ENCODE data around the gene FGF9. TPM values are rescaled to one million over a fixed set of nuclear protein-coding genes. Genes with fewer than 3 reads are reported as not detected.

Gene FGF9
- total RNA-seq, 1 experiment from 2014 or later, result 1.0 TPM

DNA sequence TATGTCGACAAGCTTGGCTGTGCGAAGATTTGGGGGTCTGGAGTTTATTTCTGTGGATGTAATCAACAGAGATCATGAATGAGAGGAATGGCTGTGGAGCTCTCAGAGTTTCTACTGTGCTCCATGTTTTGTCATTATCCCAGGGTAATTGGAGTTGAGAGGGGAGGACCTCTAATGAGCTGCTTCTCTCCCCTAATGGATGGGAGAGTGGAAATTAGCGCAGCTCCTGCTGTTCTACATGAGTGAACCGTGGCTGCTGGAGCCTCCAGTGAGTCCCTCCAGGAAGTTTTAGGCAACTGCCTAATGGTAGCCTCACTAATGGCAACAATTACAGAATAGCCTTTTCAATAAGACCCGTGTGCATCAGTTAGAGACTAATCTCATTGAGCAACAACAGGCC, 31.3 kb upstream of the FGF9 start:
- TF ChIP-seq, protein P1, sequence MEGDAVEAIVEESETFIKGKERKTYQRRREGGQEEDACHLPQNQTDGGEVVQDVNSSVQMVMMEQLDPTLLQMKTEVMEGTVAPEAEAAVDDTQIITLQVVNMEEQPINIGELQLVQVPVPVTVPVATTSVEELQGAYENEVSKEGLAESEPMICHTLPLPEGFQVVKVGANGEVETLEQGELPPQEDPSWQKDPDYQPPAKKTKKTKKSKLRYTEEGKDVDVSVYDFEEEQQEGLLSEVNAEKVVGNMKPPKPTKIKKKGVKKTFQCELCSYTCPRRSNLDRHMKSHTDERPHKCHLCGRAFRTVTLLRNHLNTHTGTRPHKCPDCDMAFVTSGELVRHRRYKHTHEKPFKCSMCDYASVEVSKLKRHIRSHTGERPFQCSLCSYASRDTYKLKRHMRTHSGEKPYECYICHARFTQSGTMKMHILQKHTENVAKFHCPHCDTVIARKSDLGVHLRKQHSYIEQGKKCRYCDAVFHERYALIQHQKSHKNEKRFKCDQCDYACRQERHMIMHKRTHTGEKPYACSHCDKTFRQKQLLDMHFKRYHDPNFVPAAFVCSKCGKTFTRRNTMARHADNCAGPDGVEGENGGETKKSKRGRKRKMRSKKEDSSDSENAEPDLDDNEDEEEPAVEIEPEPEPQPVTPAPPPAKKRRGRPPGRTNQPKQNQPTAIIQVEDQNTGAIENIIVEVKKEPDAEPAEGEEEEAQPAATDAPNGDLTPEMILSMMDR (IDR thresholded peaks at IDR 0.05; ENCODE audit: insufficient read depth in 1 of 2, low read depth in 1 of 2, low read length in 1 of 2, severe bottlenecking in 1 of 2, unreplicated experiment in 1 of 2), result no peak
- no peak overlapping the region for H3K27ac Mint-ChIP-seq (ENCODE audit: unreplicated experiment)
- H3K27me3 ChIP-seq (replicated peaks; ENCODE audit: control insufficient read depth, insufficient read depth, low read length), result no peaks in the 10 kb centered on the region
- no peaks in the 10 kb centered on the region for H3K9me3 ChIP-seq
- ChIA-PET POLR2A (no interaction called here), CTCF (no interaction called here)
- H3K36me3 ChIP-seq (ENCODE audit: control insufficient read depth, insufficient read depth, low read length), result no peaks in the 10 kb centered on the region
- no peak overlapping the region for H3K4me3 Mint-ChIP-seq (ENCODE audit: unreplicated experiment)
- no TSS peak for BruUV-seq (replicated peaks)
- H3K4me1 ChIP-seq, result peaks cover 10% of the 10 kb centered on the region
- no peaks in the 10 kb centered on the region for H3K27me3 Mint-ChIP-seq (ENCODE audit: insufficient read depth, unreplicated experiment)
- H3K4me1 Mint-ChIP-seq (ENCODE audit: low read depth, unreplicated experiment), result peaks cover 9% of the 10 kb centered on the region
- H3K4me3 ChIP-seq (ENCODE audit: low read depth, low read length), result no peak overlapping the region
- peaks cover 10% of the 10 kb centered on the region for H3K9me3 Mint-ChIP-seq (ENCODE audit: unreplicated experiment)
- no peaks in the 10 kb centered on the region for H3K36me3 Mint-ChIP-seq (ENCODE audit: insufficient read depth, unreplicated experiment)
- no peak for DNase-seq
- intact Hi-C loops (cut with micrococcal nuclease; ENCODE audit: unreplicated experiment), result loop anchor here (2.0 to 10.0 kb wide), 2 partner anchors 205 to 1117 kb away; no protein-coding TSS in a partner anchor

DNA sequence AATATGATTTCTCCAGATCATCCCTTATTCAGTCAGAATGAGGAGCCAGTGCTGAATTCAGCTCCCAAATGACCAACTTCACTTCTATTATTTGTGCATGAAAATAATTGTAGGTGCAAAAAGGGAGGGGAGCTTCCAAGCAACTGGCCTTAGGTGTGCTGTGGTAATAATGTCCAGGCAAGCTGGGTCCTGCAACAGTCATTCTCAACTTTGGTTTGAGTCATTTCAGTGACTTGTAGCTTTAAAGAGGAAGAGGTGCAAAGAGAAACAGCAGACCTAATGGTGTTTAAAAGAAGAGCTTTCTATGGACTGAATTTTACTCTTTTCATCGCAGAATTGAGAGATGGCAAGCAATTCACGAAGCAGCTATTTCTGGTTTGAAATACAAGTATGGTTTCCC, 29.2 kb upstream of the FGF9 start:
- Mint-ChIP-seq H3K27me3 (ENCODE audit: insufficient read depth, unreplicated experiment) (no peaks in the 10 kb centered on the region), H3K9me3 (ENCODE audit: unreplicated experiment) (peaks cover 10% of the 10 kb centered on the region), H3K4me3 (ENCODE audit: unreplicated experiment) (no peak overlapping the region), H3K27ac (ENCODE audit: unreplicated experiment) (no peak overlapping the region), H3K36me3 (ENCODE audit: insufficient read depth, unreplicated experiment) (no peaks in the 10 kb centered on the region), H3K4me1 (ENCODE audit: low read depth, unreplicated experiment) (peaks cover 5% of the 10 kb centered on the region)
- Histone ChIP-seq H3K4me3 (ENCODE audit: low read depth, low read length) (no peak overlapping the region), H3K36me3 (ENCODE audit: control insufficient read depth, insufficient read depth, low read length) (no peaks in the 10 kb centered on the region), H3K27me3 (replicated peaks; ENCODE audit: control insufficient read depth, insufficient read depth, low read length) (no peaks in the 10 kb centered on the region), H3K4me1 (peaks cover 4% of the 10 kb centered on the region), H3K9me3 (no peaks in the 10 kb centered on the region)
- ChIA-PET CTCF (interaction anchor here (1.1 kb wide), 1 partner anchor 16 kb away, joined by 4 read pairs; no protein-coding TSS in a partner anchor), POLR2A (no interaction called here)
- intact Hi-C loops (cut with micrococcal nuclease; ENCODE audit: unreplicated experiment), result no loop called here
- no TSS peak for BruUV-seq (replicated peaks)
- DNase-seq, result no peak
- TF ChIP-seq, protein P1 (IDR thresholded peaks at IDR 0.05; ENCODE audit: insufficient read depth in 1 of 2, low read depth in 1 of 2, low read length in 1 of 2, severe bottlenecking in 1 of 2, unreplicated experiment in 1 of 2), result no peak

DNA sequence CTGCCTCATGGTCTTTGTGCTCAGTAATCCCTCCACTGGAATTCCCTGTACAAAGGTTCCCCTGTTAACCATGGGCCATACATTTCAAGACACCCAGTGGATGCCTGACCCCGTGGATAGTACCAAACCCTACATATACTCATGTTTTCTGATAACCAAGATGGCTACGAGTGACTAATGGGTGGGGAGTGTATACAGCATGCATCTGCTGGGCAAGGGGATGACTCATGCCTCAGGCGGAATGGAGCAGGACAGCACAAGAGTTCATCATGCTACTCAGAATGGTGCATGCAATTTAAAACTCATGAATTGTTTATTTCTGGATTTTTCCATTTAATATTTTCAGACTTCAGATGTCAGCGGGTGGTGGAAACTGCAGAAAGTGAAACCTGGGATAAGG, 13.3 kb upstream of the FGF9 start:
- no peaks in the 10 kb centered on the region for H3K36me3 ChIP-seq (ENCODE audit: control insufficient read depth, insufficient read depth, low read length)
- Mint-ChIP-seq H3K27ac (ENCODE audit: unreplicated experiment) (no peak overlapping the region), H3K4me1 (ENCODE audit: low read depth, unreplicated experiment) (no peaks in the 10 kb centered on the region), H3K36me3 (ENCODE audit: insufficient read depth, unreplicated experiment) (no peaks in the 10 kb centered on the region), H3K27me3 (ENCODE audit: insufficient read depth, unreplicated experiment) (peaks cover 2% of the 10 kb centered on the region), H3K4me3 (ENCODE audit: unreplicated experiment) (no peak overlapping the region), H3K9me3 (ENCODE audit: unreplicated experiment) (peaks cover 24% of the 10 kb centered on the region)
- H3K27me3 ChIP-seq (replicated peaks; ENCODE audit: control insufficient read depth, insufficient read depth, low read length), result no peaks in the 10 kb centered on the region
- H3K9me3 ChIP-seq, result 0 out of 2 replicates have a peak, but pooled peaks cover 7% of the 10 kb centered on the region
- ChIA-PET POLR2A (no interaction called here), CTCF (no interaction called here)
- no peak for DNase-seq
- BruUV-seq (replicated peaks), result no TSS peak
- H3K4me1 ChIP-seq, result peaks cover 7% of the 10 kb centered on the region
- intact Hi-C loops (cut with micrococcal nuclease; ENCODE audit: unreplicated experiment), result no loop called here
- TF ChIP-seq, protein P1 (IDR thresholded peaks at IDR 0.05; ENCODE audit: insufficient read depth in 1 of 2, low read depth in 1 of 2, low read length in 1 of 2, severe bottlenecking in 1 of 2, unreplicated experiment in 1 of 2), result no peak
- no peak overlapping the region for H3K4me3 ChIP-seq (ENCODE audit: low read depth, low read length)
